Measurements from ENCODE around the gene HIPK4.
A peak's percentile ranks its signal among the peaks of the same experiment; 100 is the strongest.
"Not testable (repeated sequence)": the region's sequence is repeated elsewhere in the genome, so short reads cannot be mapped to it uniquely, and the experiment has no call there.

Gene HIPK4

DNA sequence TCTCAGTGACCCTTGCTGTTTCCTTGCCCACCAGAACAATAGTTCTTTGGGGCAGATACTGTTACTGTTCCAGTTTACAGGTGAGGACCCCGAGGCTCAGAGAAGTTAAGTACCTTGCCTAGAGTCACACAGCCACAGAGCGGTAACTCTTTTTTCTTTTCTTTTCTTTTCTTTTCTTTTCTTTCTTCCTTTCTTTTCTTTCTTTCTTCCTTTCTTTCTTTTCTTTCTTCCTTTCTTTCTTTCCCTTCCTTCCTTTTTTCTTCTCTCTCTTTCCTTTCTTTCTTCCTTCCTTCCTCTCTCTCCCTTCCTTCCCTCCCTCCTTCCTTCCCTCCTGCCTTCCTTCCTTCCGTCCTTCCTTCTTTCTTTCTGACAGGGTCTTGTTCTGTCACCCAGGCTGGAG, 28.1 kb upstream of the HIPK4 start:
- no peak for DNase-seq (ENCODE audit: low read depth in 2 of 3, low spot score in 1 of 3)

DNA sequence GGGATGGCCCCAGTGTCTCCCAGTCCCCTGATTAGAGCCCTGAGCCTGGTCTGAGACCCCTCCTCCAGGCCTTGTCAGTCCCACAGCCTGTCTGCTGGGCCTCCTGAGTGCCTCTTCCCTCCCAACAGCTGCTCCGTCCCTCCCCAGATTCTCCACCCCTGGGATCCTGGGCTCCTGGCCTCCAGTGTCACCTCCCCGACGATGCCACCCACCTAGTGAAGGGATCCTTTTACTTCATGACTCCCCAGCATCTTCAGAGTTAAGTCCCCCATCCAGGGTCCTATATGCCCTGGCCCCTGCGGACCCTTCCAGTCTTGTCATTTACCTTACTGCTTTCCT, 27.6 kb upstream of the HIPK4 start:
- DNase-seq (ENCODE audit: low read depth in 2 of 3, low spot score in 1 of 3), result no peak

DNA sequence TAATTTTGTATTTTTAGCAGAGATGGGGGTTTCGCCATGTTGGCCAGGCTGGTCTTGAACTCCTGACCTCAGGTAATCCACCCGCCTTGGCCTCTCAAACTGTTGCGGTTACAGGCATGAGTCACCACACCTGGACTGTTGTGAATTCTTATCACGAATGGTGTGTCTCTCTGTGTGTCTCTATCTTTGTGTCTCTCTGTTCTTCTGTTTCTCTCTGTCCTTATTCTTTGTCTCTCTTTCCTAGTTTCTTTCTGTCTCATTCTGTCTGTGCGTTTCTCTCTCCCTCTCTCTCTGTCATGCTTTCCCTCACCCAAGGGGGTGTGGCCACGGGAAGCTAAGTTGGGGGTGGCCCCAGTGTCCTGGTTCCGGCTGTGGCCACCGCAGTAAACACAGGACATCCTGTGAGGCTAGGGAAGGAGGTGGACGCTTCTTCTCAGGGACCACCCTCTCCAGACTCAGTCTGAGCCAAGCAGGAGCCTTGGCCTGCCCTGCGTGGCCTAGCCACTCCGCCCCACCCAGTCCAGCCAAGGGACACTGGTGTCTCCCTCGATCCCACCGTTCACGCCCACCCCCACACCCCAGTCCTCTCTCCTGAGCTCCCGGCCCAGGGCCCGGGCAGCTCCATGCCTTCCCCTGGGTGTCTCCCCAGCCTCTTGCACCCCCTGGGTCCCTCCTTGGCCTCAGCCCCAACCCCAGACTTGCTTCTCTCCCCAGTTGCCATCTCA, 27.1 kb upstream of the HIPK4 start:
- DNase-seq (ENCODE audit: low read depth in 2 of 3, low spot score in 1 of 3), result no peak

DNA sequence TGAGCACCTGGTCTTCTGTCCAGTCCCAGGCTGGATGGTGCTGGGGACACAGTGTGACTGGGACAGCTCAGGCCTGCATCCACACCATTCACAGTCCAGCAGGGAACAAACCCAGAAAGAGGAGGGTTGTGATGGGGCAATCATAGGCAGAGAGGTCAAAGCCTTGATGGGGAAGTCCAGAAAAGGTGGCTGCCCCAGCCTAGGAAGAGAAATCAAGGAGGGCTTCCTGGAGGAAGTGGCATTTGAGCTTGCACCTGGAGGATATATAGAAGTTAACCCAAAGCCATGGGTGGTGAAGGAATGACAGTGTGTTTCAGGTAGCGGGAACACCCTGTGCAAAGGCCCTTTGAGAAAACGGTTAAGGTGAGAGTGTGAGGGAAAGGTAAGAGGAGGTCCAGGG, 25.8 kb upstream of the HIPK4 start:
- DNase-seq (ENCODE audit: low read depth in 2 of 3, low spot score in 1 of 3), result no peak

DNA sequence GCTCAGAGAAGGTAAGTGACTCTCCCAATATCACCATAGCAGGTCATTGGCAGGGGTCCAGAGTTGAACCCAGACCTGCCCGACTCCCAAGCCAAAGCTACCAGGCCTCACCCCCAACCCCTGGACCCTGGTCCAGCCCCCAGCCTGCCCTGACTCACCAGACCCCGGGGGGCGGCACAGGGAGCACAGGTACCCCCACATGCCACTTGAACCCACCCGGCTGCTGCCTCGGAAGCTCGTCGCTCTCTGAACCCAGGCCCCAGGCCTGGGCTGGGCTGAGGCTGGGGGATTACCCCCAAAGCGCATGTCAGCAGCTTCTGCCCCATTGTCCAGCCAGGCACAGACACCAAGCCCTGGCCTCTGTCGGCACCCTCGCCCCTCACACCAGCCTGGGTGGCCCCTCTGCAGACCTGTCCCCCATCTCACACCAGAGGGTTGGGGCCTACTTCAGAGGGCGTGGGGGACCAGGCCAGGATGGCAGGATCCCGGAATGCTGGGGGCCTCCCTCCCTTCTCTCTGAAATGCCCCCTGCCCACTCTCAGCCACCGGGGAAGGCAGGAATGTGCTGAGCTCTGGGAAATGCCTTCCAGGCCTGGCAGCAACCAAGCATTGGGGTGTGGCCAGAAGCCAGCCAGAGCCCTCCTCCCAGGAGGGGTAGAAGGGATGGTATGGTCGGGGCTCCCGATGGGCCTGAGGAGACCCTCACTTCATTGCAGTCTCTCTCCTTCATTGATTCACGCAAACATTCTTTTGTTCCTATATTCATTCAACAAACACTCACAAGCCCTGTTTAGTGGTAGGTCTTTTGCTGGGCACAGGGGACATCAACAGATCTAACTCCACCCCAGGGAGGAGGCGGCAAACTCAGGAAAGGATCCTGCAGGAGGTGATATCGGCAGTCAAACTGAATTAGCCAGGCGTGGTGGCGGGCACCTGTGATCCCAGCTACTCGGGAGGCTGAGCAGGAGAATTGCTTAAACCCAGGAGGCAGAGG, 24.9 kb upstream of the HIPK4 start:
- no peak for DNase-seq (ENCODE audit: low read depth in 2 of 3, low spot score in 1 of 3)

DNA sequence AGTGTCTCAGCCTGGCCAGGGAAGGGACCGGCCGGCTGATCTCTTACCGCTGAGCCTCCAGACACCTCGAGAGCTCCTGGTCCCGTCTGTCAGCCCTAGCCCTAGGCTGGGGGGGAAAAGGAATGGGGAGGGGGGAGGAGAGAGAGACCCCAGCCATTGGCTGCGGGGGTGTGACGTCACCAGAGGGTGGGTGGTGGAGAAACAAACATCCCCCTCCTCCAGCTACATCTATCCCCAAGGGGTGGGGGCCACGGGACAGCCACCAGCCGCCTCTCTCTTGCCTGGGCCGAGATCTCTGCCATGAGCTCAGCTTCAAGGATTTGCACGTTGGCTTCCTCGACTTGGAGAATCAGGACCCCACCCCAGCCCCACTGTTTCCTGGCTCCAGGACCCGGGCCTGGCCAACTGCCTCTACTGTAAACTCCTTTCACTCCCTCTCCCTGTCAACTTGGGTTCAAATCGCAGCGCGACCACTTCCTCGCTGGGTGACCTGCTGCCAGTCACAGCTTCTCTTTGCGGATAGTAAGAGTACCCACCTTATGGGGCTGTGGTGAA, 23.4 kb upstream of the HIPK4 start, which contains the start of gene PRX:
PRX (minus strand) TSS at position 88 of the 555 bp plus-strand sequence. CDS start 5,446 bp downstream, outside the sequence.
- DNase-seq (ENCODE audit: low read depth in 2 of 3, low spot score in 1 of 3), result no peak

DNA sequence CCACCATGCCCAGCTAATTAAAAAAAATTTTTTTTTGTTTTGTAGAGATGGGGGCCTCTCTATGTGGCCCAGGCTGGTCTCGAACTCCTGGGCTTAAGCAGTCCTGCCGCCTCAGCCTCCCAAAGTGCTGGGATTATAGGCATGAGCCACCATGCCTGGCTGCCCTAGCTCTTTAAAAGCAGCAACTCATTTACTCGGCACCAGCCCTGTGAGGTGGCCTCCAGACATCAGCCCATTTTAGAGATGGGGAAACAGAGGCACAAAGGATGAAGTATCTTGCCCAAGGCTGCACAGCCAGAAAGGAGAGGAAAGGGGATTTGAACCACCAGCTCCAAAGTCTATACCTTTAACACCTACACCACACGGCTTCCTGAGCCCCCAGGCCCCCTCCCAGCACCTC, 22.9 kb upstream of the HIPK4 start:
- DNase-seq (ENCODE audit: low read depth in 2 of 3, low spot score in 1 of 3), result no peak

DNA sequence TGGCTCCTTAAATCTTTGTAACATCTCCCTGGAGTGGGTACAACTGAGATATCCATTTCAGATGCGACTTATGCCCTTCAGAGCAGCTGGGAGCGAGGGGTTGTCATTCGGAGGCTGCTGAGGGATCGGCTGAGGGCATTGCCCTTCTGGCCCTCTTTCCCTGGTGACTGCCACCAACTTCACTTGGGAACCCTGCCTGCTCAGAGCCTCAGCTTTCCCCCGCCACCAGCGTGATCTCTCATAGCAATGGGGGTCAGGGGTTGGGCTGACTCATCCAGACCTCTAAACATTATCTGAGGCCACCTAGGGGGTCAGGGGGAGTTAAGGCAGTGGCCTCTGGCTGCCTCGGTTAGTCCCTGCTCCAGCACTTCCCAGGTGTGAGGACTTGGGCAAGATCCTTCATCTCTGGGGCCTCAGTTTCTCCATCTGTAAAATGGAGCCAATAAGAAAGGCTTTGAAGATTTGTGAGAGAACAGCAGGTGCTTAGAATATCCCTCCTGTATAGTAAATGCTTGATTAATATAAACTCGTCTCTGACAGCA, 22.0 kb upstream of the HIPK4 start:
- no peak for DNase-seq (ENCODE audit: low read depth in 2 of 3, low spot score in 1 of 3)

DNA sequence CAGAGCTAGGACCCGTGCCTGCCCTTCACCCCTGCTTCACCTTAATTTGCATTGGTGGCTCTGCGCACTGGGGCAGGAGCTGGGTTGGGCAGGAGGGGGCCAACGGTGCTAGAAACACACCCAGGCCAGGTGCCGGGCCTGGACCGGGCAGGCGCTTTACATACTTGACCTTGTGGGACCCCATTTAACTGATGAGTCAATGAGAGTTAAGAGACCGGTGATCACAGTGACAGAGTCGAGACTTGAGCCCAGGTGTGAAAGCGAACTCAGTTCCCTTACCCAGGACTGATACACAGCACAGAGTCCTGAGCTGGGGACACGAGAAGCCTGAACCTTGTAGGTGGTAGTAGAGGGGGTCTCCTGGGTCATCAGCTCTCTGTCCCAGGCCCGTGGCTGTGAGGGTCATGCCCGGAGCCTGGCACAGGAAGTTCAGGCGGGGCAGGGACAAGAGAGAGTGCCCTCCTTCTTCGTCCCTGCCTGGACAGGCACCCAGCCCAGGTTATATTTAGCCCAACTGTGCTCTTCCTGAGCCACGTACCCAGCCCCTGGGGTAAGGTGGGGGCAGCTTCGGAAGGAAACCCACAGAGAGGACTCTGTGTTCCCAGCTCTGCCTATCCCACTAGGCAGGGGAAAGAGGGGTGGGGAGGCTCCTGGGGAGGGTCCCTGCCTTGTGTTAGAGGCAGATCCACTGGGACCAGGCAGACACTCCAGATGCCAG, 21.3 kb upstream of the HIPK4 start:
- no peak for DNase-seq (ENCODE audit: low read depth in 2 of 3, low spot score in 1 of 3)

DNA sequence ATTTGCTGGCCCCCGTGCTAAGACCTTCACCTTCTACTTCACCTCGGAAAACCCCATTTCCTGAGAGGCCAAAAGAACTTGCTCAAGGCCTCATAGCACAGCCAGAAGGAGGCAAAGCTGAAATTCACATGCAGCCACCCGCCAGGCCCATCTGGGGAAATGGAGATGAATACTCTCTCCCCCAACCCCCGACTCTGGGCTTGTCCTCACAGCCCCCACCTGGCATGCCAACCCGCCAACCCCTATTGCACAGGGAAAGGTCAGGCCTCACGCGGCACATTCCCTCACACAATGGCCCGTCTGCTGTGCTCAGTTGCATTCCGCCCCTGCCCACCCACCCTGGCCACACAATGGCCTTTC, 20.0 kb upstream of the HIPK4 start:
- no peak for DNase-seq (ENCODE audit: low read depth in 2 of 3, low spot score in 1 of 3)

DNA sequence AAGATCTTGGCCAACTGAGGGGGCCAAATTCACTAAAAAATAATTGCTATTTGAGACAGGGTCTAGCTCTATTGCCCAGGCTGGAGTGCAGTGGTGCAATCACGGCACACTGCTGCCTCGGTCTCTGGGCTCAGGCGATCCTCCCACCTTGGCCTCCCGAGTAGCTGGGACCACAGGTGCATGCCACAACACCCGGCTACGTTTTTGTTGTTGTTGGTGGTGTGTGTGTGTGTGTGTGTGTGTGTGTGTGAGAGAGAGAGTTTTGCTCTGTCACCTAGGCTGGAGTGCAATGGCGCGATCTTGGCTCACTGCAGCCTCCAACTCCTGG, 18.6 kb upstream of the HIPK4 start:
- DNase-seq (ENCODE audit: low read depth in 2 of 3, low spot score in 1 of 3), result not testable (repeated sequence)

DNA sequence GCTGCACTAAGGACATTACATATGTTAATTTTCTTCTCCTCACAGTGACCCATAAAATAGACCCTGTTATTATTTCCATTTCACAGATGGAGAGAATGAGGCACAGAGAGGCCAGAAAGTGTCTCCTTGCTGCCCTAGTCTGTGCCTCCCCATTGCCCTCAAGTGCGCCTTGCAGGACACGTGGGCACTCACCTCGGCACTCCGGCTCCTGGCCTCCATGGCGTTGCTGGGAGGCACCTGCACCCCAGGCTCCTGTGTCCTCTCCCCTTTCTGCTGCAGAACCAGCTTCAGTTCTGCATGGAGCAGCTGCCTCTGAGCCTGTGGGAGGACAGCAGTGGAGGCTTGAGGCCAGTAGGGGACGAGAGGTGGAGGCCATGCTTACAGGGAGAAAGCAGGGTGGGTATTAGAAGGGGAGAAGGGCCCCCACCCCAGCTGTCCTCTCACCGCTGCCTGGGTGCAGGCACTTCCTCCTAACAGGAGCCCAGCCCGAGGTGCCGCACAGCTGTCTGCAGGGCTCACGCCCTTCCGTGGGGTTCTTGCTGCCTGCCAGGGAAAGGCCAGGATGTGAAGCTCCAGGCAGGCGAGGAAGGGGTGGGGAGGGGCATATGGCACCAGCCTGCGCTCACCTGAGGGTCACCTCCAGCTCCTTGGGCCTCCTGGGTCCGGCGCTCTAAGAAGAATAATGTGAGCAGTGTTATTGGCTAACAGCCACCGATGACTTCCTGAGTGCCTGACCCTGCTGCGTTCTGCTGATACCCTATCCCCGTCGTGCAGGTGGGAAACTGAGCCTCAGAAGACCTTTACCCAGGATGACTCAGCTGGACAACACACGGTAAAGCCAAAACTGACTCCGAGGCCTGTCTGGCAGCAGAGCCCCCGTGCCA, 18.0 kb upstream of the HIPK4 start:
- no peak for DNase-seq (ENCODE audit: low read depth in 2 of 3, low spot score in 1 of 3)

DNA sequence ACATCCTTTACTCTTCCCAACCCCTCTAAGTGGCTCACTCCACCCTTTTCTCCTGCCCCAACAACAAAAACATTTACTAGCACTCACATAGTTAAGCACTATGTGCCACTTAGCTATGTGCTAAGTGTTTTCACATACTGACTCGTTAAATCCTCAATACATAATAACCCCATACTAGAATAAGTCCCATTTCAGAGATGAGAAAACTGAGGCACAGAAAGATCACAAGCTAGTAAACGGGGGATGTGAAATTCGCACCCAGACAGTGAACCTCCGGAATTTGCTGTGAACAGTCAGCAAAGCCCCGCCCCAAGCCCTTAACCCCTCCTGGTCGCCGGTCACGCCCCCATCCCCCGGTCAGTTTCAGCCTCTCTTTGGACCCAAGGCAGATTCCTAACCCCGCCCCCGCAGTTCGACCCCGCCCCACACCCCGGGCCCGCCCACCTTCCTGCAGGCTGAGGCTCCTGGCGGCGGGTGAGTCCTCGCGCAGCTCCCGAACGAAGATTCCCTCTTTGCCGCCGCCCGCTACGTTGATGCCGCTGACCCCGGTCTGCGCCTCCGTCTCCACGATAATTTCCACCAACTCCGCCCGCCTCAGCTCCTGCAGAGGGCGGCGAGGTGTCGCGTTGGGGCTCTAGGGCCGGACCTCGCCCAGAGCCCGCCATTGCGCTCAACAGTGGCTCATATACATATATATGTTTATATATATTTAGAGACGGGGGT, 13.4 kb upstream of the HIPK4 start:
- peak; percentile 61 to 86 (median 83) for DNase-seq (ENCODE audit: low read depth in 2 of 3, low spot score in 1 of 3)

DNA sequence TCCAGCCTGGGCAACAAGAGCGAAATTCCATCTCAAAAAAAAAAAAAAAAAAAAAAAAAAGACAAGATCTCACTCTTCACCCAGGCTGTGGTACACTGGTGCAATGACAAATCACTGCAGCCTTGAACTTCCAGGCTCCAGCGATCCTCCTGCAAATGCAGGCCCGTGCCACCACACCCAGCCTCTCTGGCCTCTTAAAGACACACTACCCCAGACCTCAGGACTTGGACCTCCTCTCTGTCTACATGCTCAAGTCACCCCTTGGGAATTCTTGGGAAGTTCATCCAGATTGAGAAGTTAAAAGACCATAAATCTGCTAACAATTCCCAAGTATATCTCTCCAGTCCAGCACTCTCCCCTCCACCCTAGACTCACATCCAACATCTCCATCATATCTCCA, 10.6 kb upstream of the HIPK4 start:
- DNase-seq (ENCODE audit: low read depth in 2 of 3, low spot score in 1 of 3), result no peak

DNA sequence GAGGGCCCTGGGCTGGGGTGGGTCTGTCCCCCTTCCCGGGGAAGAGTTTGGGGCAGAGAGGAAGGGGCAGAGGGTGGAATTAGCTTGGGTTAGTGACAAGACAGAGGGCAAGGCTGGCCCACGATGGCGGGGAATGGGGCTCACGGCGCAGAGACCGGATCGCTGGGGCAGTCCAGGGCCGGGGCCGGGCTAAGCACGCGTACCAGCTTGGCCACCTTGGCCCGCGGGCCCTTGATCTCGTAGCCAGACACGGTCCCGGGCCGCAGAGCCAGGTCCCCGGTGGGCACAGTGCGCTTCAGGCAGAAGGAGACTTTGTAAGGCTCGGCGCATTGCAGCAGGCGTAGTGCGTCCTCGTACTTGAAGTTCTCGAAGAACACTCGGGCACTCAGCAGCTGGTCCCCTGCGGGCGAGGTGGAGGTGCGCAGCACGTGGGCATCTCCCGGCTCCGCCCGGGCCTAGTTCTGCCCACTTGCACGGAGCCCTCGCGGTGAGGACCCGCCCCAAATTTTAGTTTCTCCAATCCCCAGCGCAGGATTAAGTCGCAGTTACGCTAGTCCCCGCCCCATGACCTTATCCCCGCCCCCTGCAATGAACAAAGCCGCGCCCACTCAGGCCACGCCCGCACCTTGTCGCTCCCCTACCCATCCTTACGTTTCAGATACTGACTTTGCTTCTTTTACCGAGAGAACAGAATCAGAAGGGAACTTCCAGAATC, 8.6 kb upstream of the HIPK4 start:
- peak; percentile 40 to 67 (median 54) for DNase-seq (ENCODE audit: low read depth in 2 of 3, low spot score in 1 of 3)

DNA sequence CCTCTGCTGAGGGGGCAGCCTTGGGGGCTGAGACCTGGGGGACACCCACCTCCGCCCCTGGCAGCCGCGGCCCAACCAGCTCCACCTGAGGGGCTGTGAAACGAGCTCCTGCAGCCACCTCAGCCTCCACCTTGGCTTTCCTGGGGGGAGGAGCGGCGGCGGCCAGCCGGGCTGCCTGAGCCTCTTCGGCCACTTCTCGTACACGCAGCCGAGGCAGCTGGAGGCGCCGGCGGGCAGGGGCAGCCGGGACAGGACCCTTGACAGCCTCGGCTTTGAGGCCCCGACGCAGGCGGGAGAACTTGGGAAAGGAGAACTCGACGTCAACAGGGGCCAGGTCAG, 7.6 kb upstream of the HIPK4 start:
- DNase-seq (ENCODE audit: low read depth in 2 of 3, low spot score in 1 of 3), result no peak

DNA sequence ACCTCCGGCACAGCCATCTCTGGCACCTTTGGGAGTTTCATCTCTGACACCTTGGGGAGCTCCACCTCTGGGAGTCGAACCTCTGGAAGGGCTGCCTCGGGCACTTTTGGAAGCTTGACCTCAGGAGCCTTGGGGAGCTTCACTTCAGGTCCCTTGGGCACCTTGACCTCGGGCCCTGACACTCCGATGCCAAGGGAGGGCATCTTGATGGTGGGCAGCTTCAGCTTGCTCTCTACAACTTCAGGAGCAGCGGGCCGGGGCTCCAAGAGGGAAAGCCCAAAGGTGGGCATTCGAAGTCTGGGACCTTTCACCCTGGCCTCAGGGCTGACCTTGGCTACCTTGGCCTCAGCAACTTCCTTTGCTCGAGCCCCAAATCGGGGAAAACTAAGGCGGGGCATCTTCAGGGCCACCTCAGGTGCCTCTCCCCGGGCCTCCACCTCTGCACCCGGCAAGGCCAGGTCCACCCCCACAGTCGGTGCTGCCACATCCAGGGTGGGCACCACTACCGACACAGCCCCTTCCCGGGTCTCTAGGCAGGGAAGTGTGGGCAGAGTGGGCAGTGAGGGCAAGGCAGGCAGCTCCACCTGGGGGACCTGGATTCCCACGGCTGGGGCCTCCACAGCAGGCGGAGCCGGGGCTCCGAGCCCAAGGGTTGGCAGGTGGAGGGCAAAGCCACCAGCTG, 7.0 kb upstream of the HIPK4 start:
- DNase-seq (ENCODE audit: low read depth in 2 of 3, low spot score in 1 of 3), result no peak

DNA sequence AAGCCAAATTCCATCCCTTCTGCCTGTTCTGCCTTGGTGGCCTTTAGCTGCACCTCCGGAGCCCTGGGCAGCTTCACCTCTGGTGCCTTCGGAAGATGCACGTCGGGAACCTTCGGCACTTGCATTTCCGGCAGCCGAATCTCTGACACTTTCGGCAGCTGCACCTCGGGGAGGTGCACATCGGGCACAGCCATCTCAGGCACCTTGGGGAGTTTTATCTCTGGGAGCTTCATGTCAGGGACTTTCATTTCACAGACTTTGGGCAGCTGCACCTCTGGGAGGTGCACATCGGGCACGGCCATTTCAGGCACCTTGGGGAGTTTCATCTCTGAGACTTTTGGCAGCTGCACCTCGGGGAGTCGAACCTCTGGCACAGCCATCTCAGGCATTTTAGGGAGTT, 6.0 kb upstream of the HIPK4 start:
- DNase-seq (ENCODE audit: low read depth in 2 of 3, low spot score in 1 of 3), result no peak

DNA sequence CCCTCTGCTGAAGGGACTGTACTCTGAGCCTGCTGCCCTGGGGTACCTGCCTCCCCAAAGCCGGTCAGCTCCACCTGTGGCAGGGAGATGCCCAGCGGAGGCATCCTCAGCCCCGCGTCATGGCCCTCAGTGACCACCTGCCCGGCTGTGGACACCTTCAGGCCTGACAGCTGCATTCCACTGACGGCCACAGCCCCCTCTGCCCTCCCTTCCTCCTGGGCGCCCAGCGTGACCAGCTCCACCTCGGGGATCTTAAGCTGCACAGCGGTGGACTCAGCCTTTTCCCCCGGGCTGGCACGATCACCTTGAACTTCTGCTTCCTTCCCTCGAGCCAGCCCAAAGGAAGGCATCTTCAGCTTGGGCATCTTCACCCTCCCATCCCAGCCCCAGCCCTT, 4.8 kb upstream of the HIPK4 start:
- DNase-seq (ENCODE audit: low read depth in 2 of 3, low spot score in 1 of 3), result no peak
